Measurements from ENCODE around the gene CPNE7.

CPNE7 gene

DNA sequence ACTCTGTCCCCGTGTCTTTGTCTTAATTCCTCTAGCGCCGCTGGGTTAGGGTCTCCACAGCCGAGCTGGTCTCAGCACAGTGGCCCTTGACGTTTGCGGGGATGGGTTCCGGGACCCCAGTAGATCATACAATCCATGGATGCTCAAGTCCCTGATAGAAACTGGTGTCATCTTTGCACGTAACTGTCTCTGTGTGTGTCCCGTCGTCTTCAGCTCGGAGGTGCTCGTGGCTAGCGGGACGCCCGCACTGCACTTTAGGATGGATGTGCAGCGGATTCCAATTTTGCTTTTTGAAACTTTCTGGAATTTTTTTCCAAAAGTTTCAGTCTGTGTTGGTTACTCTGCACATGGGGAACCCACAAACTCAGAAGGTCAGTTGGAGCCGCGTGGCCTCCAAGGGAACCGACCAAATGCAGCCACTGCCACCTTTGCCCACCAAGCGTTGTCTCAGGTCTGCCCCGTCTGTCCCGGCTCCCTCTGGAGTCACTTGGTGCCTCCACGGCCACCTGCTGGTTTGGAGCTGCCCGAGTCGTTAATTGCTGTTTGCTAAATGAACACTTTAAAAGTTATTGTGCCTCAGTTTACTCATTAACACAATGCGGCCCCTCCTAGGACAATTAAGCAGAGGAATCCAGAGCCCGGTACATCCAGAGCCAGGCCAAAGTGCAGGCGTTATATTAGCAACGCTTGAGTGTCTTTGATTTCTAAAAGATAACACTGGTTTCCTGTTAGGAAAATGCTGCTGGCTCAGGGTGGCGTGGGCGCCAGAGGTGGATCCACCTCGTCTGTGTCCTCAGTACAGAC is 32.6 kb downstream of the CPNE7 start:
- no peak for DNase-seq

GRCh38 chr16:89610108-89610453 is 34.5 kb downstream of the CPNE7 start:
- DNase-seq: no peak

- DNase-seq: no peak
Measured at GRCh38 chr16:89612415-89613166, 37.0 kb downstream of the CPNE7 start.

GRCh38 chr16:89613231-89613953 is 37.8 kb downstream of the CPNE7 start, which contains the start of gene DPEP1:
Gene DPEP1 (plus strand): TSS chr16:89613642. CDS start chr16:89630411, 16,769 bp downstream.
- DNase-seq: no peak

DNA sequence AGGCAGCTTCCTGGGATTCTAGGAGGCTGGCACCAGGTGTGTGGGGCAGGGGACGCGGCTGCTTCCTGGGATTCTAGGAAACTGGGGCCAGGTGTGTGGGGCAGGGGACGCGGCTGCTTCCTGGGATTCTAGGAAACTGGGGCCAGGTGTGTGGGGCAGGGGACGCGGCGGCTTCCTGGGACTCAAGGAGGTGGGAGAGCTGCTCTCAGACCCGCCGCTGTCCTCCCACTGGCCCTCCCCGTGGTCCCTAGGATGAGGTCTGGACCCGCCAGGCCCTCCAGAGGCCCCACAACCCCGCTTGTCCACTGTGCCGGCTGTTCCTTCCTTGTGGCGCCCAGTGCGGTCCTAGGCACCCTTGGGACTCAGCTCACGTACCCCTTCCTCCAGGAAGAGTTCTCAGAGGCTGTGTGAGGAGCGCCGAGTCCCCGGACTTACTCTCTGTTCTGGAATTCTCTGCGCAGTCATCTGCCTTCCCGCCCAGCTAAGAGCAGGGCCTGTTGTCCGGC is 38.4 kb downstream of the CPNE7 start:
- no peak for DNase-seq

DNA sequence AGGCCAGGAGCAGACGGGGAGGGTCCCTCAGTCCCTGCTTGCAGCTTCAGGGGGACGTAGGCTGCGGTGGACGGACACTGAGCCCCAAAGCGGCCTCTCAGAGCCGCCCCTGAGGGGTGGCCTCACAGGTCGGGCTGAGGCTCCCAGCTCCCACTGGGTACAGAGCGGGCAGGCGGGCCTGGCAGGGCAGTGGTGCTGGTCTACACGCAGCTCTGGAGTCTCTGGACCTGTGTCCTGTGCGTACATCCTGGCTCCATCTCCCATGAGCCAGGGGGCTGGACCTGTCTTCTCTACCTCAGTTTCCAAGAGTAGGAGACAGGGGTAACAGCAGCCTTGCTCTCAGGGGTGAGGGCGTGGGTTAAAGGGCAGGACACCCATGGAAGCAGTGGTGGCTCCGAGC is 39.6 kb downstream of the CPNE7 start:
- DNase-seq: no peak

DNA sequence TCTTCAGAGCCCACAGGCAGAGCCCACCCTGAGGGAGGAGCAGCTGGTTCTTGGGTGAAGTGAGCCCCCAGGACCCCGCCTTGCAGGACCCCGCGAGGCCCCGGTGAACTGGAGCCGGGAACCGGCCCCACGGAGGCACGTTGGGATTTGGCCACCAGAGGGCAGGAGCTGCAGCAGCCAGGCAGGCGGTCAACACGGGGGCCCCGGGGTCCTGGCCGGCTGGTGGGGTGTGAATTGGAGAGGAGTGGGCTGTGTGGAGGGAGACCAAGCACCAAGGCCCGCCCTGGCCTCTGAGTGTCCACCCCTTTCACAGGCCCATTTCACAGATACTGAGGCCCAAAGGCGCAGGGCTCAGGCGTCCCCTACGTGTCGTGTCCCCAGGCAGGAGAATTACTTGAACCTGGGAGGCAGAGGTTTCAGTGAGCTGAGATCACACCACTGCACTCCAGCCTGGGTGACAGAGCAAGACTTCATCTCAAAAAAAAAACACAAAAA is 40.1 kb downstream of the CPNE7 start:
- no peak for DNase-seq

GRCh38 chr16:89616623-89617022 is 41.1 kb downstream of the CPNE7 start:
- no peak for DNase-seq

DNA sequence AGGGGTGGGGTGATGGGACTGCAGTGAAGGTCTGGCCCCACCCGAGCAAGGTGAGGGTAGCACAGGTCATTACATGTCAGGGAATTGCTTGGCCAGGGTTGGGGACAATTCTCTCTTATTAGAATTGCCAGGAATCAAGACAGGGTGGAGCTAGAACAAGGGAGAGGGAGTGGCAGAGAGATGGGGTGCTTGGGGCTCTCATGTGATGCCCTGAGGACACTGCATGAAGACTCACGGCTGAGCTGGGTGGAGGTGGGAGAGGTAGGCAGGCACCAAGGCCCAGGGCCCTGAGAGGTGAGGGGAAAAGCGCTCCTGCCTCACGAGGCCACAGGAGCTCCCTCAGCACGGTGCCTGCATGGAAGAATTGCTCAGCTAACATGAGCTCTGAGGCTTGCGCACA is 41.5 kb downstream of the CPNE7 start:
- DNase-seq: no peak

DNA sequence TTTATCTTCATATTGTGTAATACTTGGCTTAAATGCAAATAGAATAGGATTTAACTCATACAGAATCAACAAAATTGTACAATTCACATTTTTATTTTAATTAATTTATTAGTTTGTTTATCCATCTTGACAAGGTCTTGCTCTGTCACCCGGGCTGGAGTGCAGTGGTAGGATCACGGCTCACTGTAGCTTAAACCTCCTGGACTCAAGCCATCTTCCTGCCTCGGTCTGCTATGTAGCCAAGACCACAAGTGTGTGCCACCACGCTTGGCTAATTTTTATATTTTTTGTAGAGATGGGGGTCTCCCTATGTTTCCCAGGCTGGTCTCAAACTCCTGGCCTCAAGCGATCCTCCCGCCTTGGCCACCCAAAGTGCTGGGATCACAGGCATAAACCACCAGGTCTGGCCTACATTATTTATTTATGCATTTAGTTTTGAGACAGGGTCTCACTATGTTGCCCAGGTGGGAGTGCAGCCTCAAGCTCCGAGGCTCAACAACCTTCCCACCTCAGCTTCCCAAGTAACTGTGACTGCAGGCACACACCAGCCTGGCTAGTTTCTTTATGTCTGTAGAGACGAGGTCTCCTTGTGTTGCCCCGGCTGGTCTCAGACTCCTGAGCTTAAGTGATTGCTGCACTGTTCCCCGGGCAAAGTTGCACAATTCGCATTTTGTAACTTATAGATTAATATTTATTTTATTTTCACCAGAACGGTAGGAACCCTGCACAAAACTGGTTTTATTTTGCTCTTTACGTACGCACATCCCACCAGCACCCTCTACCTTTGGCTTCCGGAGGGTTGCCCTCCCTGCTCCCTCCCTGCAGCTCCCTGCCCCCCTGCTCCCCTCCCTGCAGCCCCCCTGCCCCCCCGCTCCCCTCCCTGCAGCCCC is 42.8 kb downstream of the CPNE7 start:
- no peak for DNase-seq

- DNase-seq: no peak
Measured at GRCh38 chr16:89619840-89620239, 44.3 kb downstream of the CPNE7 start.

GRCh38 chr16:89620406-89620841 is 44.9 kb downstream of the CPNE7 start:
- no peak for DNase-seq

- no peak for DNase-seq
Measured at GRCh38 chr16:89621136-89621697, 45.7 kb downstream of the CPNE7 start.

DNA sequence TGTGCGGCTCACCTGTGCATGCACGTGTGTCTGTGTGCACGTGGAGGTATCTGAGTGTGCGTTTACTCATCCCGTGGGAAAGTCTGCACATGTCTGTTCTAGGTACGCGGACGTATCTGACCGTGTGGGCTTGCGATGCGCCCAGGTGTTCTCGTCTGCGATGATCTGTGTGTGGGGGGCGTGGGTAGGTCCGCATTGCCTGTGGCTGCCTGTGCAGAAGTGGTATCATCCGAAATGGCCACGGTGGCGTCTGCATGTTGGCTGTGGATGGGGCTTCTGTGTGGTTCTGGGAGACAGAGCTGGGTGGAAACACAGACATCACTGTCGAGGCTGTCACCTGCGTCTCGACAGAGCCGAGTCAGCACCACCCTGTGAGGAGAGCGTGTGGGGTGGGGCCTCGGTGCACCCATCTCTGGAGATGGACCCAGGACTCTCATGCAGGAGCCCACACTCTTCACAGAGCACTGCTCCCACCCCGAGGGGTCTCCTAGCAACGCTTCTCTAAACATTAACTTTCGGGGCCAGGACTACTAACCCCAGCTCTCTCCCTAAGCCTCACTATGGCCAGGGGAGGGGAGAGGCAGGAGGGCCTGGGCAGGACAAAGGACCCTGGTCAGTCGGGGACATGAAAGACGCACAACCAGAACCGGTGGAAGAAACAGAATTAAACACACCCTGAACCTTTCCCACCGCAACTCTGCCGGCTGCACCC is 46.3 kb downstream of the CPNE7 start:
- DNase-seq: no peak

DNA sequence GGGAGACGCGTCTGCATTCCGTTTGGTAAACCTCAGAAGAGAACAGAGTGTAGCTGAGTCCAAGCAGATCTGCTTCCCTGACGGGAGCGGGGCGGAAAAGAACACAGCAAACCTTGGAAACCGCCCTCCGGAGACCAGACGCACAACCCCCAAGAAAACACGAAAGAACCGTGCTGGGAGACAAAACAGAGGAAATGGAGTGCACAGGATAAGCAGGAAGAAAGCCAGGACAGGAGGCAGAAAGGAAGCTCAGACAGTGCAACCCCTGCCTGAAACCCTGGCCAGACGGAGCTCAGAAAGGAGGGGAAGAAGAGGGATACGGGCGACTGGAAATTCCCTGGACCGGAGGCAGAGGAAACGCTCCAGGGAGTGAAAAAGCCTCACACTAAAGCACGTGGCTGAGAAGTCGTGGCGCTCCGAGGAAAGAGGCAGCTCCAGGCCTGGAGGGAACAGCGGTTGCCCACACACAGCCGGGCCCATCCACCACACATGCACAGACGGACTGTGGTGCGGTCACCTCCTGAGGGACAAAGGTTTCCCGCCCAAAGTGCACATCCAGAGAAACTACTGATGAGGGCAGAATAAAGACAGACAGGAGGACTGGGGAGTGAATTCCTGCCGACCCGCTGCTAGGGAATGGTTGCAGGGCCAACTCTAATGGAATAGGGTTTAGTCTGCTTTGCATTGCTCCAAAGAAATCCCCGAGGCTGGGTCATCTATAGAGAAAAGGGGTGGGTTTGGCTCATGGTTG is 48.1 kb downstream of the CPNE7 start:
- peak; percentile 27 for DNase-seq

GRCh38 chr16:89624777-89625761 is 49.5 kb downstream of the CPNE7 start:
- no peak for DNase-seq

- DNase-seq: no peak
Measured at GRCh38 chr16:89629827-89630610, 54.5 kb downstream of the CPNE7 start.

- DNase-seq: peak; percentile 95
Measured at GRCh38 chr16:89633064-89633631, 57.6 kb downstream of the CPNE7 start.

Measured in EL (cell line).